Pulmonary artery endothelial cell (primary cell): ENCODE results near the gene PHYHD1. TPM values are rescaled to one million over a fixed set of nuclear protein-coding genes. Genes with fewer than 3 reads are reported as not detected.

ENCODE experiments used
- DNase-seq: peaks from one replicate; pipeline ENCODE4 v3.0.0-alpha.2; 2011; ENCODE audit warnings: low read depth, low spot score
- total RNA-seq: library from RNA; depleted of rRNA; stranded (reverse); fragments of >200 nt; gene quantifications from 2 replicates; pipeline ENCODE4 v1.2.3, GENCODE V29; 2014

Gene PHYHD1
- total RNA-seq, 1 donor from 2014 or later, result 0.20 TPM

GRCh38 chr9:128901379-128901778, 19.4 kb upstream of the PHYHD1 start:
- no peak for DNase-seq

DNA sequence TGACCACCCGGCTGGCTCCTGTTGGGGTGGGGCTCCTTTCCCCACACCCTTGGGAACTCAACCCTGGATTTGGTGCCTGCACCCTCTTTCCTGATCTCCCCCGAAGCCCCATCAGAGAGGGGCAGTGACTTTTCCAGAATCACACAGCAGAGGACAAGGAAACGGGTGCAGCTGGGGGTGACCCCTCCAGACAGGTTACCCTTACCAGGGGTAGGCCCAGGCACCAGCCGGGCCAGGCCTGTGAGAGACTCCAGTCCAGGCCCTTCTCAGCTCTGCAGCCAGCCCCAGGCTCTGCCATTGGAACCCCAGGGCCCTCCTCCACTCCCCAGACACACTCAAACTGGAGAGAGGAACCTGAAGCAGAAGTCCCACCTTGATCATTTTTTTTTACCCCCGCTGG, 19.0 kb upstream of the PHYHD1 start:
- no peak for DNase-seq

DNA sequence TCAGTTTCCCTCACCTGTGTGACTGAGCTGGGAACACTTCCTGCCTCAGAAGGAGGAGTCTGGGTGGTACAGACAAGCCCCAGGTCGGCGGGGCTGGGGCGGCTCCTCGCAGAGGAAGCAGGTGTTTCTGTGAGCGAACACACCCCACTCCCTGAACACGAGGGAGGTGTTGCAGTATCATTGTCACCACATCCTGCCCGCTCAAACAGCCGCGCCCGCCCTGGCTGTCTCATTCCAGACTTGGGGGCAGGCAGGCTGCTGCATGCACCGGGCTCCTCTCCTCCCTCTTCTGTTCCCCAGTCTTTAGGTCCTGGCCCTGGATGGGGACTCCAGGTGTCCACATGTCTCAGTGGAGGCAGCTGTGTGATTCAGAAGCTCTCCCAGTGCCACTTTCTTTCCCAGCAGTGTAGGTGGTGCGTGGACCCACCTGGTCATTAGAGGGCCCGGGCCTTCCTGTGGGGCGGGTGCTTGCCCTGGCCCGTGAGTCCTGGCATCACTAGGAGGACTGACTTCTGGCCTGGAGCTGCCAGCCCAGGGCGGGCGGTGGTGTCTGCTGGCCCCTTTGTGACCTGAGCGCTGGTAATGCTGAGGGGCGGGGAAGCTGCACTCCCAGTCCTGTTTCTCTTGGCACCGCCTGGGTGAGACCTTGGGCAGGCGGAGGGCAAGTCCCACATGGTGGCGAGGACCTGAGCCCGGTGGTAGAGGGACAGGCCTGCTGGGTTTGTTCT, 18.3 kb upstream of the PHYHD1 start:
- DNase-seq, result no peak

GRCh38 chr9:128903079-128903461, 17.7 kb upstream of the PHYHD1 start:
- DNase-seq, result no peak

DNA sequence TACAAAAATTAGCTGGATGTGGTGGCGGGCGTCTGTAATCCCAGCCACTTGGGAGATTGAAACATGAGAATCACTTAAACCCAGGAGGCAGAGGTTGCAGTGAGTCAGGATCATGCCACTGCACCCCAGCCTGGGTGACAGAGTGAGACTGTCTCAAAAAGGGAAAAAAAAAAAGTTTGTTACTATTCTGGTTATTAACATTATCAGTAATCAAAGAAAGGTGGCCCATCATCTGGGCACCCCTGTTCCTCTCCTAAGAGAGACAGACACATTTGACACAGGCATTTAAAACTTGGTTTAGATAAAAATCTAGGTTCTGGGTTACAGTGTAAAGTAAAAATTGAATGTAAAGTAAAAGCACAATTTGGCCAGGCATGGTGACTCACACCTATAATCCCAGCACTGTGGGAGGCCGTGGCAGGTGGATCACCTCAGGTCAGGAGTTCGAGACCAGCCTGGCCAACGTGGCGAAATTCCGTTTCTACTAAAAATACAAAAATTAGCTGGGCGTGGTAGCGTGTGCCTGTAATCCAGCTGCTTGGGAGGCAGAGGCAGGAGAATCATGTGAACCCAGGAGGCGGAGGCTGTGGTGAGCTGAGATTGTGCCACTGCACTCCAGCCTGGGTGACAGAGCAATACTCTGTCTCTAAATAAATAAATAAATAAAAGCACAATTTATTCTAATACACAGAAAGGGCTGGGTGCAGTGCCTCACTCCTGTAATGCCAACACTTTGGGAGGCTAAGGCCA, 16.7 kb upstream of the PHYHD1 start:
- no peak for DNase-seq

DNA sequence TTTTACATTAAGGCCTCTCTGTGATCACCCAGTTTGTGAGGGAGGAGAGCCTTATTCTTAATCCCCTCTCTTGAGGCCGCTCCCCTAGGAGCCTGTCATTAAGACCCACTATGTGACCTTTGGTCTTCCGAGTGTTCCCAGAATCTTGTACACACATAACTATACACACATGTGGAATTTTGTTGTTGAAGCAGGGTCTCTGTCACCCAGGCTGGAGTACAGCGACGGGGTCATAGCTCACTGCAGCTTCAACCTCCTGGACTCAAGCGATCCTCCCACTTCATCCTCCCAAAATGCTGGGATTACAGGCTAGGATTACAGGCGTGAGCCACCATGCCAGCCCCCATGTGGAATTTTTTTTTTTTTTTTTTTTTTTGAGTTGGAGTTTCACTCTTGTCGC, 14.8 kb upstream of the PHYHD1 start:
- no peak for DNase-seq

GRCh38 chr9:128906741-128907140, 14.0 kb upstream of the PHYHD1 start:
- no peak for DNase-seq

DNA sequence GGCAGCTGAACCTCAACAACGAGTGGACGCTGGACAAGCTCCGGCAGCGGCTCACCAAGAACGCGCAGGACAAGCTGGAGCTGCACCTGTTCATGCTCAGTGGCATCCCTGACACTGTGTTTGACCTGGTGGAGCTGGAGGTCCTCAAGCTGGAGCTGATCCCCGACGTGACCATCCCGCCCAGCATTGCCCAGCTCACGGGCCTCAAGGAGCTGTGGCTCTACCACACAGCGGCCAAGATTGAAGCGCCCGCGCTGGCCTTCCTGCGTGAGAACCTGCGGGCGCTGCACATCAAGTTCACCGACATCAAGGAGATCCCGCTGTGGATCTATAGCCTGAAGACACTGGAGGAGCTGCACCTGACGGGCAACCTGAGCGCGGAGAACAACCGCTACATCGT, 12.4 kb upstream of the PHYHD1 start:
- no peak for DNase-seq

GRCh38 chr9:128909859-128910258, 10.9 kb upstream of the PHYHD1 start:
- DNase-seq, result no peak

DNA sequence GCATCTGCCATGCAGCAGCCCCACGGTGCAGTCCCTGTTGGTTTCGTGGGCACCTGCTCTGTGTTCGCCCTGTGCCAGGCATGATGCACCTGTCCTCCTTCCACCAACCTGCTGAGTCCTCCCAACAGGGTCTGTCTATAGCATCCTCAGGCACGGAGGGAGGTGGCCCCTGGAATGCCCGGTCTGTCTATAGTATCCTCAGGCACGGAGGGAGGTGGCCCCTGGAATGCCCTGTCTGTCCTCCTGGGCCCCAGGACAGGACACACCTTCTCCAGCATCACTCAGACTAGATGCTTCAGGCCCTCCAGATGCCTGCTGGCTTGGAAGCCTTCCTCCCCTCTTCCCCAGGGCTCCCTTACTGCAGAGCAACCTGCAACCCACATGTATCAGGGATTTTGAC, 9.9 kb upstream of the PHYHD1 start:
- no peak for DNase-seq

GRCh38 chr9:128911529-128912035, 9.2 kb upstream of the PHYHD1 start:
- peak; percentile 58 for DNase-seq

GRCh38 chr9:128912270-128912853, 8.4 kb upstream of the PHYHD1 start:
- DNase-seq, result peak; percentile 71

DNA sequence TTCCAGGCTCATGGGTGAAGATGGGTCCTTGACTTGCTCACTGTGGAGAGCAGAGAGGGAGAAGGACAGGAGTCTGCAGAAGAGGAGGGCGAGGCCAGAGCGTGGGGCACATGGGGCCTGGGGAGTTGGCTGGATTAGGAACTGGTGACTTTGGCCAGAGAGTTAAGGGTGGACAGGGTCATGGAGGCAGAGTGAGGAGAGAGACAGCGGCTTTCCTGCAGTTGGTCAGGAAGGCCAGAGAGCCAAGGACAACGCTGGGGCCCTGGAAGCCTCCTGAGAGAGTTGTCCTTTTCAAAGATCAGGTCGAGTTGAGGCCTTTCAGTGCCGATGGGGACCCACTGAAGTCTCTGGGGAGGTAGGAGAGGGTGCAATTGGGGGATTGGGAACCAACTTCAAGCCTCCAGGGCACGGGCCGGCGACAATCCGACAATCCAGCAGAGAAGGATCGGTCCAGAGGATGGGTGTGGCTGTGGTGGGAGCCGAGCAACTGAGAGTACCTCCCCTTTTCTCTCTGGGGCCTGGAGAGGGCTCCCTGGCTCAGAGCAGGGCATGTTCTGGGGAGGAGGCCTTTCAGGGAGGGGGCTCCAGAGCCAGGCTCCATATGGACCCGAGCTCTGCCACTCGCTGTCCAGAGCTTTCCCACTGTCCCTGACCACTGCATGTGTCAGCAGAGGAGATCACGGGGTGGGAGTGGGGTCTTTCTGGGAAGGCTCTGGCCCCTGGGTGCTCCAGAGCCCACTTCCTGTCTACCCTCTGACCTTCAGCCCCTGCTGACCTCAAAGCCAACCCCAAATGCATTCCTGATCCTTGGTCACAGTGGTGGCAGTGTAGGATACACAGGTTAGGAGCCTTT, 7.5 kb upstream of the PHYHD1 start:
- DNase-seq, result no peak

DNA sequence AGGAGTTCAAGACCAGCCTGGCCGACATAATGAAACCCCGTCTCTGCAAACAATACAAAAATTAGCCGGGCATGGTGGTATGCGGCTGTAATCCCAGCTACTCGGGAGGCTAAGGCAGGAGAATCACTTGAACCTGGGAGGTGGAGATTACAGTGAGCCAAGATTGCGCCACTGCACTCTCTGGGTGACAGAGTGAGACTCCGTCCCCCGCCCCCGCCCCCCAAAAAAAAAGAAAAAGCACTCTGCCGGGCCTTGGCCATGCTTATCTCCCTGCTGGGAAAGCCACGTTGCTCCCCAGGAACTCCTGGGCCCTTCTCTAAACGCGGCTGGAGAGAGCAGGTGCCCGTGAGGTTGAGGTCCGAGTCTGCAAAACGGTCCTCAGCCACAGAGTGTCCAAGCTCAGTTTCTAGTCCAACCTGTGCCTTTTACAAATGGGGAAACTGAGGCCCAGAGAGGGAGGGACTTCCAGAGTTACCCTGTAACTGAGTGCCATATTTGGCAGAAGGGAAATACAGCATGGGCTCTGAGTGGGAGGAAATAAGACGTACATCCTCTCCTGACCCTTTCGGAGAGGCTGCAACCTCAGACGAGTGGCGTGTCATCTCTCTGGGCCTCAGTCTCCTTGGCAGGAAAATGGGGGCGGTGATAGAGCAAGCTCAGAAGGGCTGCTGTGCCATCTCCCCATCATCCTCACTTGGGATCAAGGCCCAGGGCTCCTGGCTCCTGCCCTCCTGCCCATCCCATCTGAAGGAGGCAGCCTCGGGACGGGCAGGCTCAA, 6.6 kb upstream of the PHYHD1 start:
- no peak for DNase-seq

DNA sequence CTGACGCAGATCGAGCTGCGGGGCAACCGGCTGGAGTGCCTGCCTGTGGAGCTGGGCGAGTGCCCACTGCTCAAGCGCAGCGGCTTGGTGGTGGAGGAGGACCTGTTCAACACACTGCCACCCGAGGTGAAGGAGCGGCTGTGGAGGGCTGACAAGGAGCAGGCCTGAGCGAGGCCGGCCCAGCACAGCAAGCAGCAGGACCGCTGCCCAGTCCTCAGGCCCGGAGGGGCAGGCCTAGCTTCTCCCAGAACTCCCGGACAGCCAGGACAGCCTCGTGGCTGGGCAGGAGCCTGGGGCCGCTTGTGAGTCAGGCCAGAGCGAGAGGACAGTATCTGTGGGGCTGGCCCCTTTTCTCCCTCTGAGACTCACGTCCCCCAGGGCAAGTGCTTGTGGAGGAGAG, 4.6 kb upstream of the PHYHD1 start:
- no peak for DNase-seq

- no peak for DNase-seq
Measured at GRCh38 chr9:128916745-128917144, 4.0 kb upstream of the PHYHD1 start.

GRCh38 chr9:128917151-128917849, 3.5 kb upstream of the PHYHD1 start:
- peak; percentile 59 for DNase-seq

- DNase-seq, result no peak
Measured at GRCh38 chr9:128918921-128919320, 1.9 kb upstream of the PHYHD1 start.

DNA sequence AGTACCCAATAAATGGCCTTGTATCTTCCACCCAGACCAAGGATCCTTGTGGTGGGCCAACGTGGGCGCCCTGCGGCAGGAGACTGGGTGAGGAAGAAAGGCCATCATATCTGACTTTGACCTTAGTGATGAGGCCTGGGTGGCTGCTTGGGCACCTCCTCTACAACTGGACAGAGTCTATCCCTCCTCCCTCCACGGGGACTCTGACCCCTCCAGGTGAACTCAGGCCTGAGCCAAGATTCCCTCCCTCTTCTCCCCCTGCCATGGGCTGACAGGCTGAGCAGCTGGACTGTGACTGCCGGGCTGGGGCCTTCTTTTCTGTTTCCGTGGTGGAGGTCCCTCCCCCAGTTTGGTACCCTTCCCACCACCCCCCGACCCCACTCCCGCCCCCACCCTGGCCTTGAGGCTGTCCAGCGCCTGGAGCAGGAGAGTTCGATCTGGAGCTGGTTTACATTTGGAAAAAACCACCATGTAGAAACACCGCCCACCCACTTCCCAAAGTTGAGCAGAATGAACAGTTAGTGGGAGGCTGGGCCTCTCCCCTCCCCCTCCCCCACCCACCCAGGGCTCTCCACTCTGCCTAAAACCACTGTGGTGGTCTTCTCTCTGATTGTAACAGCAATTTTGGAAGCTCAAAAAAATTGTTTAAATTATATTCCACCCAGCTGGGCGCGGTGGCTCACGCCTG, 1.2 kb upstream of the PHYHD1 start:
- no peak for DNase-seq
